K562 (cell line): ENCODE measurements around the gene VAMP8. TPM values are rescaled to one million over a fixed set of nuclear protein-coding genes. Genes with fewer than 3 reads are reported as not detected.
A peak's percentile ranks its signal among the peaks of the same experiment; 100 is the strongest.

Experiments
- ATAC-seq: fragments of 200-7000 bp; cut with Tn5 transposase; 3 replicates; pipeline ENCODE4 v1.9.1; 2020; ENCODE audit warnings: moderate library complexity
- BruUV-seq: library from RNA; stranded (reverse); fragments of 400-500 nt; replicated peaks from 2 replicates; lab custom pipeline; 2021; lab: Mats Ljungman, UMichigan
- CTCF ChIA-PET: fragments of 300-600 bp; formaldehyde crosslinking; extraction: SDS; loops from one replicate; lab custom pipeline; 2021; ENCODE audit warnings: low intra/inter-chr PET ratio; lab: Yijun Ruan, JAX
- POLR2A ChIA-PET: fragments of 300-600, 350-650 bp; sonication (Branson Sonifier 250); formaldehyde crosslinking; extraction: SDS; loops from one replicate; lab custom pipeline; 2021; ENCODE audit warnings: antibody characterized with exemption, inconsistent platforms; lab: Yijun Ruan, JAX
- DNase-seq, 4 experiments: peaks; one replicate each; pipeline versions ENCODE4 v3.0.0 to v3.0.0-alpha.2; 2011 to 2018; ENCODE audit warnings: low spot score in 3 of 4, mixed read lengths in 3 of 4; ENCODE audit errors: extremely low read depth in 1 of 4
- FAIRE-seq: peaks from 2 replicates; lab custom pipeline; 2011; peaks lifted over from hg19 to GRCh38; lab: Jason Lieb, UNC
- H2AFZ ChIP-seq: 2 replicates; pipeline ENCODE4 v1.6.0; 2011; ENCODE audit warnings: low read depth, low read length, control low read depth, inconsistent platforms
- H3K27ac ChIP-seq: fragments of 200-600 bp; 3 replicates; pipeline ENCODE4 v1.8.0; 2011; ENCODE audit warnings: low read depth, mild to moderate bottlenecking, control low read depth, inconsistent platforms, low read length, moderate library complexity, mixed read lengths; ENCODE audit errors: extremely low read depth
- H3K27me3 ChIP-seq, 2 experiments: fragments of 300-600 bp in 1 of 2; 2 replicates in 1 of 2; 3 replicates in 1 of 2; pipeline versions ENCODE4 v1.6.0 to v1.8.0; 2011; ENCODE audit warnings: inconsistent platforms in 2 of 2, low read length in 2 of 2, mild to moderate bottlenecking in 1 of 2, mixed read lengths in 1 of 2, moderate library complexity in 1 of 2; ENCODE audit not compliant: control insufficient read depth in 2 of 2, insufficient read depth in 2 of 2
- H3K36me3 ChIP-seq: fragments of 300-600 bp; 3 replicates; pipeline ENCODE4 v1.8.0; 2011; ENCODE audit warnings: mild to moderate bottlenecking, low read length, inconsistent platforms; ENCODE audit not compliant: control insufficient read depth, insufficient read depth
- H3K4me1 ChIP-seq, 2 experiments: fragments of 200-600 bp in 1 of 2; replicated peaks in 1 of 2; 2 replicates in 1 of 2; 3 replicates in 1 of 2; pipeline versions ENCODE4 v1.5.1 to v1.8.0; 2011; ENCODE audit warnings: inconsistent platforms in 2 of 2, low read length in 2 of 2, mild to moderate bottlenecking in 1 of 2, mixed read lengths in 1 of 2, moderate library complexity in 1 of 2; ENCODE audit not compliant: control insufficient read depth in 2 of 2, insufficient read depth in 2 of 2
- H3K4me2 ChIP-seq: 2 replicates; pipeline ENCODE4 v1.6.1; 2011; ENCODE audit warnings: low read length, control low read depth, inconsistent platforms, mixed read lengths; ENCODE audit not compliant: insufficient read depth
- H3K4me3 ChIP-seq: fragments of 200-600 bp; sonication (generic), shearing (Covaris generic); 2 replicates; pipeline ENCODE4 v1.5.1; 2016; ENCODE audit warnings: control low read depth, inconsistent platforms
- H3K79me2 ChIP-seq: fragments of 200-600 bp; 3 replicates; pipeline ENCODE4 v1.8.0; 2011; ENCODE audit warnings: low read length, inconsistent platforms; ENCODE audit not compliant: control insufficient read depth, insufficient read depth
- H3K9ac ChIP-seq, 2 experiments: 2 replicates each; pipeline versions ENCODE4 v1.6.0 to v1.6.1; 2011; ENCODE audit warnings: low read depth in 2 of 2, low read length in 2 of 2, control low read depth in 1 of 2, inconsistent platforms in 1 of 2, mild to moderate bottlenecking in 1 of 2, mixed read lengths in 1 of 2; ENCODE audit not compliant: insufficient read depth in 1 of 2
- H3K9me1 ChIP-seq: one replicate; pipeline ENCODE4 v1.6.0; 2011; ENCODE audit warnings: inconsistent platforms, mild to moderate bottlenecking, low read length, moderate library complexity; ENCODE audit not compliant: control insufficient read depth, insufficient read depth
- H3K9me3 ChIP-seq: replicated peaks from 2 replicates; pipeline ENCODE4 v1.5.1; 2011; ENCODE audit warnings: low read depth, low read length, inconsistent platforms; ENCODE audit not compliant: control insufficient read depth, insufficient read depth
- H4K20me1 ChIP-seq: replicated peaks from 2 replicates; pipeline ENCODE4 v1.6.1; 2011; ENCODE audit warnings: low read length, inconsistent platforms, mixed read lengths; ENCODE audit not compliant: control insufficient read depth, insufficient read depth
- HOXB6 ChIP-seq: fragments of 250-450 bp; sonication (Bioruptor Pico); IDR thresholded peaks from 2 replicates; pipeline ENCODE4 v1.5.1; 2022; ENCODE audit warnings: mild to moderate bottlenecking, borderline replicate concordance
- KDM4B ChIP-seq, 2 experiments: fragments of 450-650 bp in 1 of 2; sonication (generic) in 1 of 2; IDR thresholded peaks; 2 replicates each; pipeline ENCODE4 v1.6.1; 2016 to 2017; ENCODE audit warnings: borderline replicate concordance in 2 of 2, antibody characterized with exemption in 1 of 2, low read depth in 1 of 2, mild to moderate bottlenecking in 1 of 2
- LARP7 ChIP-seq: fragments of 450-650 bp; IDR thresholded peaks from 2 replicates; pipeline ENCODE4 v1.6.1; 2016
- MAZ ChIP-seq, 2 experiments: fragments of 450-650 bp in 1 of 2; sonication (generic) in 1 of 2; formaldehyde crosslinking; IDR thresholded peaks in 1 of 2; conservative IDR thresholded peaks in 1 of 2; 2 replicates each; pipeline versions ENCODE4 v1.4.0 to v1.5.0; 2020; ENCODE audit warnings: mild to moderate bottlenecking in 1 of 2, missing genetic modification reagents in 1 of 2
- POLR2A ChIP-seq: fragments of 450-650 bp; conservative IDR thresholded peaks from 2 replicates; pipeline ENCODE4 v1.6.1; 2016
- PTTG1 ChIP-seq: fragments of 450-650 bp; IDR thresholded peaks from 2 replicates; pipeline ENCODE4 v1.6.1; 2016; ENCODE audit warnings: low read depth, mild to moderate bottlenecking, missing genetic modification characterization, missing compliant biosample characterization
- RBM15 ChIP-seq: fragments of 200-400 bp; formaldehyde crosslinking; IDR thresholded peaks from 2 replicates; pipeline ENCODE4 v1.6.1; 2018; ENCODE audit warnings: mild to moderate bottlenecking, low read length, moderate library complexity; ENCODE audit not compliant: insufficient read depth
- TEAD1 ChIP-seq, 2 experiments: fragments of 450-650 bp in 1 of 2; sonication (generic) in 1 of 2; formaldehyde crosslinking; IDR thresholded peaks; 2 replicates each; pipeline versions ENCODE4 v1.4.0 to v1.8.0; 2020 to 2022; ENCODE audit warnings: mild to moderate bottlenecking in 2 of 2, missing genetic modification reagents in 1 of 2
- ZNF174 ChIP-seq: fragments of 250-450 bp; sonication (Bioruptor Pico); IDR thresholded peaks from 2 replicates; pipeline ENCODE4 v1.4.0; 2020; ENCODE audit warnings: mild to moderate bottlenecking
- ZNF232 ChIP-seq: sonication (generic); formaldehyde crosslinking; IDR thresholded peaks from 2 replicates; pipeline ENCODE4 v1.8.0; 2022; ENCODE audit warnings: mild to moderate bottlenecking, missing genetic modification reagents
- ZNF583 ChIP-seq: fragments of 250-450 bp; sonication (Bioruptor Pico); IDR thresholded peaks from 2 replicates; pipeline ENCODE4 v1.4.0; 2020
- ZNF589 ChIP-seq: fragments of 200-800 bp; sonication (Bioruptor generic); IDR thresholded peaks from 2 replicates; pipeline ENCODE4 v1.6.1; 2016; ENCODE audit warnings: low read depth, missing genetic modification characterization, missing compliant biosample characterization
- ZNF695 ChIP-seq: fragments of 450-650 bp; formaldehyde crosslinking; IDR thresholded peaks from 2 replicates; pipeline ENCODE4 v1.4.0; 2020; ENCODE audit warnings: mild to moderate bottlenecking, moderate library complexity
- WGBS: fragments of 100-300 bp; shearing (Covaris generic); methylation state at CpG from one replicate; pipeline ENCODE4 v1.1.6; 2016; ENCODE audit warnings: low coverage, mixed read lengths; ENCODE audit not compliant: insufficient coverage; ENCODE audit errors: missing lambda C conversion rate; 5-methylcytosine and 5-hydroxymethylcytosine counted together
- in situ Hi-C: fragments of 300-500 bp; cut with MboI; formaldehyde crosslinking; loops from 4 replicates; pipeline ENCODE4 v1.15.0; 2018; ENCODE audit warnings: inconsistent platforms, mixed read lengths
- intact Hi-C: fragments of 100-400 bp; cut with micrococcal nuclease; formaldehyde crosslinking; loops from 2 replicates; pipeline ENCODE4 v1.14.2; 2022
- polyA plus RNA-seq, 8 experiments: library from polyadenylated mRNA; depleted of rRNA in 4 of 8; stranded (reverse) in 5 of 8; unstranded in 3 of 8; fragments of >200 nt; fragmentation: Nextera tagmentation in 2 of 8; fragmentation: Illumina TruSeq in 1 of 8; extraction: Ambion mirVana in 2 of 8; extraction: Trizol in 1 of 8; gene quantifications; 2 replicates each; pipeline versions ENCODE4 v1.2.1 to v1.2.3, GENCODE V29; 2011 to 2014; ENCODE audit warnings: inconsistent platforms in 1 of 8, missing spikeins in 1 of 8
- total RNA-seq, 7 experiments: library from RNA; depleted of rRNA in 6 of 7; stranded (reverse); fragments of >200 nt in 6 of 7; fragmentation: Illumina TruSeq in 2 of 7; extraction: Trizol in 2 of 7; gene quantifications; 2 replicates each; pipeline versions ENCODE4 v1.2.1 to v1.2.3, GENCODE V29; 2011 to 2021; ENCODE audit warnings: low replicate concordance in 1 of 7
- TF ChIP-seq, protein P1 (sequence below): fragments of 250-450 bp; sonication (Bioruptor Pico); IDR thresholded peaks from 2 replicates; pipeline ENCODE4 v1.4.0; 2020; ENCODE audit warnings: borderline replicate concordance

Gene VAMP8
- total and polyA plus RNA-seq, 9 of the 15 experiments (the other 6 are each of a cell fraction or from before 2014, with no cell fraction given) = 107 to 571 (median 248) TPM

- peak; percentile 74 to 88 for TF ChIP-seq MAZ (CRISPR knock-in tag; conservative IDR thresholded peaks at IDR 0.05 in 1 of 2, IDR thresholded peaks at IDR 0.05 in 1 of 2)
- TF ChIP-seq, protein P1, sequence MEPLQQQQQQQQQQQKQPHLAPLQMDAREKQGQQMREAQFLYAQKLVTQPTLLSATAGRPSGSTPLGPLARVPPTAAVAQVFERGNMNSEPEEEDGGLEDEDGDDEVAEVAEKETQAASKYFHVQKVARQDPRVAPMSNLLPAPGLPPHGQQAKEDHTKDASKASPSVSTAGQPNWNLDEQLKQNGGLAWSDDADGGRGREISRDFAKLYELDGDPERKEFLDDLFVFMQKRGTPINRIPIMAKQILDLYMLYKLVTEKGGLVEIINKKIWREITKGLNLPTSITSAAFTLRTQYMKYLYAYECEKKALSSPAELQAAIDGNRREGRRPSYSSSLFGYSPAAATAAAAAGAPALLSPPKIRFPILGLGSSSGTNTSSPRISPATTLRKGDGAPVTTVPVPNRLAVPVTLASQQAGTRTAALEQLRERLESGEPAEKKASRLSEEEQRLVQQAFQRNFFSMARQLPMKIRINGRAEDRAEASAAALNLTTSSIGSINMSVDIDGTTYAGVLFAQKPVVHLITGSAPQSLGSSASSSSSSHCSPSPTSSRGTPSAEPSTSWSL (CRISPR knock-in tag) = no peak
- peak; percentile 50 for TF ChIP-seq ZNF232 (CRISPR knock-in tag)
Measured at GRCh38 chr2:85538507-85539360, 38.7 kb upstream of the VAMP8 start, which contains the start of gene MAT2A (continued).

DNA sequence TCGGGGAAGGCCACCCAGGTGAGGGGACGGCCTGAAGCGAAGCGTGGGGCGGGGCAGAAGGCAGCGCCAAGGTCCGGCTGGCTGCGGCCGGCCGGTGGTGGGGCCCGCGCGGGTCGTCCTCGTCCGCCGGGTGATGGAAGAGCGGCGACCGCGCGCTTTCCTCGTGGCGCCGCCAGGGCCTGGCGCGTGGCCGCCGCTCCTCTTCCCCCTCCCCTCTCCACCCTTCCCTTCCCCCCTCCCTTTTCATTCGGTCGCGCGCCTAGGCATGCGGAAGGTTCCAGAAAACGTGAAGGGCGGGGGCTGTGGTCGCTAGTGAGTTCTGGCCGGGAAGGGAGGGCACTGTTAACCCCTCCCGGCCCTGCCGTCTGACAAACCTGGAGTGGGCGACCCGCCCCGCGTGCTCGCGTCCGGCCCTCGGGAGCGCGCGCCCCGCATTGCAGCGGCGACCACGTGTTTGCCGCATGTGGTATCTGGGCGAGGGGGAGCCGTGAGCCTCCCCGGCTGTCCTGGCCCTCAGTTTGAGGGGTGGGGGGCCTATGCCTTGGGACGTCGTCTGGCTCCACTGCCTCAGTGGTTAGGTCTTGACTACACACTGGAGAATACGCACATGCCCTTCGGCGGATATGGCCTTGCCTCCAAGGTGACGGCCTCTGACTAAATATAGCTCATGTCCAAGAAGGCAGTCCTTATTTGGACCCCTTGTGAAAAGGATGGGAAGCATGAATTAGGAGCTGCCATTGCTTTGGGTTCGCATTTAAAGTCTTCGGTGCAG, 37.8 kb upstream of the VAMP8 start:
- ChIA-PET CTCF (interaction anchor here (0.6 to 1.8 kb wide), 3 partner anchors 119 to 240 kb away, joined by 3 to 7 read pairs (median 5); no protein-coding TSS in a partner anchor), POLR2A (interaction anchor here (0.5 to 24.3 kb wide), 53 partner anchors 8 to 633 kb away, joined by 3 to 1576 read pairs (median 5); partner anchors contain the start of genes C2orf68, CAPG, ELMOD3 and GGCX)
- FAIRE-seq (no peak), DNase-seq (peak; percentile 72 to 90 (median 84)), ATAC-seq (peak; percentile 53)
- Histone ChIP-seq H3K9me3 (no peaks in the 10 kb centered on the region), H2AFZ (0 out of 2 replicates have a peak overlapping the region, but pooled peaks have one; percentile 54), H3K4me2 (peak overlapping the region; percentile 98), H4K20me1 (peaks cover 36% of the 10 kb centered on the region), H3K9ac (peak overlapping the region; percentile 100), H3K9me1 (peaks cover 3% of the 10 kb centered on the region), H3K4me3 (peak overlapping the region; percentile 68), H3K27me3 (no peaks in the 10 kb centered on the region), H3K36me3 (peaks cover 51% of the 10 kb centered on the region), H3K4me1 (peaks cover 9 to 24% of the 10 kb centered on the region in 2 experiments), H3K79me2 (peaks cover 69% of the 10 kb centered on the region), H3K27ac (peak overlapping the region; percentile 100)
- in situ Hi-C loops = no loop called here
- intact Hi-C loops = loop anchor here (1.0 to 5.0 kb wide), 3 partner anchors 39 to 102 kb away; no protein-coding TSS in a partner anchor
- WGBS = 1% methylated on average over 48 of the region's 67 CpGs
- BruUV-seq = no TSS peak
- TF ChIP-seq TEAD1 (CRISPR knock-in tag; IDR thresholded peaks at IDR 0.05) = 0 out of 4 replicates have a peak, but pooled peaks have one; percentile 26 to 42
- TF ChIP-seq RBM15 = peak; percentile 93; the same call in 1 of the 2 replicates
- TF ChIP-seq ZNF695 = no peak
- no peak for TF ChIP-seq ZNF589
- TF ChIP-seq POLR2A = no peak
- TF ChIP-seq ZNF583 = no peak
- no peak for TF ChIP-seq ZNF174 (CRISPR knock-in tag)
- TF ChIP-seq LARP7 = no peak
- TF ChIP-seq PTTG1 = no peak
- TF ChIP-seq KDM4B (IDR thresholded peaks at IDR 0.05; ENCODE audit: borderline replicate concordance in 2 of 2, low read depth in 1 of 2) = 0 out of 4 replicates have a peak, but pooled peaks of 1 of the 2 experiments have one; percentile 66
- TF ChIP-seq HOXB6 (CRISPR knock-in tag) = no peak
